ENCODE results near the gene RALB.

RALB gene

DNA sequence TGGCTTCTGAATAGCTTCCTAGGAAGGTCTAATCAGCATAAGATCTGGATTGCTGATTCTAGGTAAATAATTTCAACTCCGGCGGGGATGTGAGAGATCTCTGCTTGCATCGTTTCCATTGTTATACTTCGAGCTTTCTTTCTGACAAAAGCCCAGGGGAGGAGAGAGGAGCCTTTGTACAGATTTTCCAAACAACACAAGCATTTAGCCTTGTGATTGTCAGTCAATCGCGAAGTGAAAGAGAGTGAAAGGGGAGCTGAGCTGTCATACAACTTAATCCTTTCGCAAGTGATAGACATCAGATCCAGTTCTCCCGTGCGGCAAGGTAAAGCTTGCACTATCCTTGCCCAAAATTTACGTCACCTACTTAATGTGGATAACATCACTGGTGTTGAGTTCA is 26.2 kb downstream of the RALB start:
- no peaks in the 10 kb centered on the region for H3K9me3 ChIP-seq
- no peaks in the 10 kb centered on the region for H3K27me3 ChIP-seq
- H3K36me3 ChIP-seq: no peaks in the 10 kb centered on the region
- TF ChIP-seq CTCF (IDR thresholded peaks at IDR 0.05; ENCODE audit: low read depth, low read length): no peak
- H3K4me1 ChIP-seq: no peaks in the 10 kb centered on the region
- DNase-seq: no peak
- no peak overlapping the region for H3K4me3 ChIP-seq (ENCODE audit: low read depth, low read length)

GRCh38 chr2:120279708-120280107 is 27.1 kb downstream of the RALB start:
- Histone ChIP-seq H3K9me3 (no peaks in the 10 kb centered on the region), H3K36me3 (no peaks in the 10 kb centered on the region), H3K27me3 (no peaks in the 10 kb centered on the region), H3K4me3 (ENCODE audit: low read depth, low read length) (no peak overlapping the region), H3K4me1 (no peaks in the 10 kb centered on the region)
- DNase-seq: no peak
- no peak for TF ChIP-seq CTCF (IDR thresholded peaks at IDR 0.05; ENCODE audit: low read depth, low read length)

- no peaks in the 10 kb centered on the region for H3K36me3 ChIP-seq
- TF ChIP-seq CTCF (IDR thresholded peaks at IDR 0.05; ENCODE audit: low read depth, low read length): no peak
- H3K27me3 ChIP-seq: no peaks in the 10 kb centered on the region
- H3K4me1 ChIP-seq: no peaks in the 10 kb centered on the region
- no peaks in the 10 kb centered on the region for H3K9me3 ChIP-seq
- H3K4me3 ChIP-seq (ENCODE audit: low read depth, low read length): no peak overlapping the region
- DNase-seq: no peak
Observed at GRCh38 chr2:120283649-120284048, 31.0 kb downstream of the RALB start.

DNA sequence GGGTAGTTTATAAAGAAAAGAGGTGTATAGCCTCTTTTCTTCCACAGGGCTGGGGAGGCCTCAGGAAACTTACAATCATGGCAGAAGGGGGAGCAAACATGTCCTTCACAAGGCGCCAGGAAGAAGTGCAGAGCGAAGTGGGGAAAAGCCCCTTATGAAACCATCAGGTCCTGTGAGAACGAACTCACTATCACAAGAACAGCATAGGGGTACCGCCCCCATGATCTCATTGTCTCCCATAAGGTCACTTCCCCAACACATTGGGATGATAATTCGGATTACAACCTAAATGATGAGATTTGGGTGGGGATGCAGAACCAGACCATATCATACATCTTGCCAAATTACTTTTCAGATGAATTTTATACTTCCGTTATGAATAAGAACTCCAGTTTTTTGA is 32.4 kb downstream of the RALB start:
- TF ChIP-seq CTCF (IDR thresholded peaks at IDR 0.05; ENCODE audit: low read depth, low read length): no peak
- Histone ChIP-seq H3K4me3 (ENCODE audit: low read depth, low read length) (no peak overlapping the region), H3K4me1 (no peaks in the 10 kb centered on the region), H3K36me3 (no peaks in the 10 kb centered on the region), H3K27me3 (no peaks in the 10 kb centered on the region), H3K9me3 (no peaks in the 10 kb centered on the region)
- DNase-seq: no peak

DNA sequence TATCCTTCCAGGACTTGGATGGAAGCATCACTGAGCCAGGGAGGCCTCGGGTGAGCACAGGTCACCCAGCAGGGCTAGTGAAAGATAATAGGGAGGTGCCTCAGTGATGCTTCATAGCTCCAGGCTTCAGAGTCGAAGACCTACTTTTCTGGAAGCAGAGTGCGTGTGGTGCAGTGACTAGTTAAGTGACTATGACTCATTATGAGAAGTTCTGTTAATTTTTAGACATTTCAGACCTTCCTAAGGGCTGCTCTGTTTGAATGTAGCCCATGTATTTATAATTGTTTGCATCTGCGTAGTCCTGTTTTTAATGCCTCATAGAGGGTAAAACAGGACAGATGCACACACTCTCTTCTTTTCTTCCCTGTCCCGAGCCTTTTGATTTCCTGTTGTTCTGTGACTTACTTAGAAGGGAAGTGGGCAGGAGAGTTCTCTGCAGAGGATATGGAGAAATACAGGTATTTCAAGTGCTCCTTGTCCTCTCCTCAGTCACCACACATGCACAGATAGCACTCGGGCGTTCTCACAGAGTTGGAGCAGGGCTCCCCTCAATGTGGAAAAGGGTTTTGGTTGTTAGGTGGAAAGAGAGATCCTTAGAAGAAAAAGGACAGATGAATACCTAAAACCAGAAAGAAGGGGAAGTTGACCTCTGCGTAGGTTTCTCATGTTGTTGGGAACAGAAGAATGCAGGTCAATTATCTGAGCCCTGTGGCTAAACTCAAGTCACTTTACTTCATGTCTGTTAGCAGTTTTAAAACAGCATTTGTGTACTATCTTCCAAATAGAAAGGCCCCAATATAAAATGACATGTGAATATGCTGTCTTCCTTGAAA is 34.7 kb downstream of the RALB start:
- TF ChIP-seq CTCF (IDR thresholded peaks at IDR 0.05; ENCODE audit: low read depth, low read length): no peak
- Histone ChIP-seq H3K27me3 (no peaks in the 10 kb centered on the region), H3K9me3 (no peaks in the 10 kb centered on the region), H3K36me3 (no peaks in the 10 kb centered on the region), H3K4me3 (ENCODE audit: low read depth, low read length) (no peak overlapping the region), H3K4me1 (no peaks in the 10 kb centered on the region)
- DNase-seq: no peak

DNA sequence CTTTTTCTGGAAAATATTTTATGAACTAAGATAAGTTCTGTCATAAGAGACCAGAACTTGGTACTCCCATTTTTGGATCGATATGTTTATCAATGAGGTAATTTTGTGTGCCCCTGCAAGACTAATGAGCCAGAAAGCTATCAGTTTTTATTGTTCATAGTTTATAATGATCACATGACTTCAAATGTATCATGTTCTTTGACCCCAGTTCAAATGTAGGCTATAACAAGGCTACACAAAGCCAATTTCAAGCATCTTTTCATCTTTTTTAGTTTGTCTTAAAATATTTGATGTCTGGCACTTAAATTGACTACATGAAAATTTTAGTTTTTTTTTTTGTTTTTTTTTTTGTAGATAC is 35.3 kb downstream of the RALB start:
- H3K4me3 ChIP-seq (ENCODE audit: low read depth, low read length): no peak overlapping the region

More for the DNA sequence above, 35.3 kb downstream of the RALB start:
- TF ChIP-seq CTCF (IDR thresholded peaks at IDR 0.05; ENCODE audit: low read depth, low read length): no peak
- no peaks in the 10 kb centered on the region for H3K36me3 ChIP-seq
- H3K4me1 ChIP-seq: no peaks in the 10 kb centered on the region
- no peaks in the 10 kb centered on the region for H3K9me3 ChIP-seq
- H3K27me3 ChIP-seq: no peaks in the 10 kb centered on the region
- no peak for DNase-seq

Data from BE2C (cell line).